KMS-11 (cell line): ENCODE measurements around the gene AKT3.

Source experiments
- H2AFZ ChIP-seq: fragments of 200-600 bp; sonication (generic); 2 replicates; pipeline ENCODE4 v1.6.1; 2016; ENCODE audit warnings: antibody characterized with exemption, mixed run types, low read depth
- H3K27ac ChIP-seq: fragments of 200-600 bp; sonication (generic); 2 replicates; pipeline ENCODE4 v1.6.1; 2016; ENCODE audit warnings: mild to moderate bottlenecking, mixed run types
- H3K27me3 ChIP-seq: fragments of 200-600 bp; sonication (generic); 2 replicates; pipeline ENCODE4 v1.6.1; 2017; ENCODE audit warnings: mild to moderate bottlenecking, low read depth, mixed run types, moderate library complexity; ENCODE audit not compliant: insufficient read depth
- H3K36me3 ChIP-seq: fragments of 200-600 bp; sonication (generic); 2 replicates; pipeline ENCODE4 v1.6.1; 2017; ENCODE audit warnings: mild to moderate bottlenecking, mixed run types; ENCODE audit not compliant: insufficient read depth
- H3K4me1 ChIP-seq: fragments of 200-600 bp; sonication (generic); 2 replicates; pipeline ENCODE4 v1.6.1; 2016; ENCODE audit warnings: mild to moderate bottlenecking, low read depth, mixed run types; ENCODE audit not compliant: poor library complexity, severe bottlenecking
- H3K4me2 ChIP-seq: fragments of 200-600 bp; sonication (generic); 2 replicates; pipeline ENCODE4 v1.7.0; 2016; ENCODE audit warnings: mild to moderate bottlenecking, mixed run types
- H3K4me3 ChIP-seq: fragments of 200-600 bp; sonication (generic); IDR thresholded peaks from 2 replicates; pipeline ENCODE4 v1.6.1; 2017; ENCODE audit warnings: low read depth, low read length, mixed read lengths; ENCODE audit not compliant: insufficient read depth
- H3K79me2 ChIP-seq: fragments of 200-600 bp; sonication (generic); 2 replicates; pipeline ENCODE4 v1.6.1; 2016; ENCODE audit warnings: low read depth, mixed run types; ENCODE audit not compliant: insufficient read depth
- H3K9ac ChIP-seq: fragments of 200-600 bp; sonication (generic); 2 replicates; pipeline ENCODE4 v1.6.1; 2016; ENCODE audit warnings: mild to moderate bottlenecking, mixed run types
- H4K20me1 ChIP-seq: fragments of 200-600 bp; sonication (generic); 2 replicates; pipeline ENCODE4 v1.6.1; 2016; ENCODE audit warnings: mild to moderate bottlenecking, mixed run types; ENCODE audit not compliant: insufficient read depth
- CTCF ChIP-seq: fragments of 200-600 bp; sonication (generic); conservative IDR thresholded peaks from 2 replicates; pipeline ENCODE4 v1.6.1; 2017; ENCODE audit warnings: low read depth, mild to moderate bottlenecking, antibody characterized with exemption, low read length, moderate library complexity, mixed read lengths

Gene AKT3

GRCh38 chr1:243490748-243491686, 359.0 kb downstream of the AKT3 start:
- Histone ChIP-seq H4K20me1 (no peaks in the 10 kb centered on the region), H3K27ac (no peak overlapping the region), H3K27me3 (no peaks in the 10 kb centered on the region), H3K9ac (no peak overlapping the region), H3K36me3 (no peaks in the 10 kb centered on the region), H3K79me2 (no peaks in the 10 kb centered on the region), H3K4me1 (no peaks in the 10 kb centered on the region), H3K4me3 (no peak overlapping the region), H3K4me2 (no peak overlapping the region), H2AFZ (no peak overlapping the region)
- TF ChIP-seq CTCF = no peak

GRCh38 chr1:243489681-243490546, 360.1 kb downstream of the AKT3 start:
- no peak overlapping the region for H3K27ac ChIP-seq

GRCh38 chr1:243489158-243489527, 360.9 kb downstream of the AKT3 start:
- H2AFZ ChIP-seq = no peak overlapping the region
- H3K4me1 ChIP-seq = no peaks in the 10 kb centered on the region
- no peak overlapping the region for H3K4me2 ChIP-seq
- H4K20me1 ChIP-seq = no peaks in the 10 kb centered on the region
- no peak for TF ChIP-seq CTCF
- H3K4me3 ChIP-seq = no peak overlapping the region
- no peaks in the 10 kb centered on the region for H3K79me2 ChIP-seq
- H3K36me3 ChIP-seq = no peaks in the 10 kb centered on the region
- no peaks in the 10 kb centered on the region for H3K27me3 ChIP-seq
- no peak overlapping the region for H3K9ac ChIP-seq
- H3K27ac ChIP-seq = no peak overlapping the region

More at GRCh38 chr1:243489681-243490546, 360.1 kb downstream of the AKT3 start:
- no peak overlapping the region for H3K4me3 ChIP-seq
- no peaks in the 10 kb centered on the region for H4K20me1 ChIP-seq
- no peaks in the 10 kb centered on the region for H3K36me3 ChIP-seq
- H3K4me2 ChIP-seq = no peak overlapping the region
- no peaks in the 10 kb centered on the region for H3K4me1 ChIP-seq
- H3K27me3 ChIP-seq = no peaks in the 10 kb centered on the region
- no peak overlapping the region for H3K9ac ChIP-seq
- no peak for TF ChIP-seq CTCF
- no peak overlapping the region for H2AFZ ChIP-seq
- H3K79me2 ChIP-seq = no peaks in the 10 kb centered on the region

GRCh38 chr1:243488459-243489157, 361.4 kb downstream of the AKT3 start:
- Histone ChIP-seq H4K20me1 (no peaks in the 10 kb centered on the region), H3K4me1 (no peaks in the 10 kb centered on the region), H3K27me3 (no peaks in the 10 kb centered on the region), H3K79me2 (no peaks in the 10 kb centered on the region), H3K36me3 (no peaks in the 10 kb centered on the region), H2AFZ (no peak overlapping the region), H3K4me3 (no peak overlapping the region), H3K27ac (no peak overlapping the region), H3K4me2 (no peak overlapping the region), H3K9ac (no peak overlapping the region)
- TF ChIP-seq CTCF = no peak
